ENCODE data around the gene IL1RAPL1.

DNA sequence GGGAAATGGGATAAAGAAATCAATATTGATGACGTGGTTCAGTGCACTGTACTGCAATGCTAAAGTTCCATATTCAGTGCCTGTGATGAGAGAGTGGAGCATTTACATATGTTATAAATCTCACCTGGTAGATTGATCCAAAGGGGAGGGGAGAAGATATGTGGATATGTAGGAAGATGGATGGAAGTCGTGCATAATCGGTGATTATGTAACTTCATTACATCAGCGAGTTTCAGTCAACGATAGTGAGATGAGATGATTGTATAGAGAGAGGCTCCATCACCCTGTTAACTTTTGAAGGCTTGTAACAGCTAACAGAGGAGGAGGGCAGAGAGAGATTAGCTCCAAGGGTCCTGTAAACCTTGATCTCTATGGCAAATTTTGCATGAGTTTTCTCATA lies 1.8 kb downstream of the IL1RAPL1 start:
- no peak for TF ChIP-seq POLR2AphosphoS5 (IDR thresholded peaks at IDR 0.05)
- TF ChIP-seq, protein P1, sequence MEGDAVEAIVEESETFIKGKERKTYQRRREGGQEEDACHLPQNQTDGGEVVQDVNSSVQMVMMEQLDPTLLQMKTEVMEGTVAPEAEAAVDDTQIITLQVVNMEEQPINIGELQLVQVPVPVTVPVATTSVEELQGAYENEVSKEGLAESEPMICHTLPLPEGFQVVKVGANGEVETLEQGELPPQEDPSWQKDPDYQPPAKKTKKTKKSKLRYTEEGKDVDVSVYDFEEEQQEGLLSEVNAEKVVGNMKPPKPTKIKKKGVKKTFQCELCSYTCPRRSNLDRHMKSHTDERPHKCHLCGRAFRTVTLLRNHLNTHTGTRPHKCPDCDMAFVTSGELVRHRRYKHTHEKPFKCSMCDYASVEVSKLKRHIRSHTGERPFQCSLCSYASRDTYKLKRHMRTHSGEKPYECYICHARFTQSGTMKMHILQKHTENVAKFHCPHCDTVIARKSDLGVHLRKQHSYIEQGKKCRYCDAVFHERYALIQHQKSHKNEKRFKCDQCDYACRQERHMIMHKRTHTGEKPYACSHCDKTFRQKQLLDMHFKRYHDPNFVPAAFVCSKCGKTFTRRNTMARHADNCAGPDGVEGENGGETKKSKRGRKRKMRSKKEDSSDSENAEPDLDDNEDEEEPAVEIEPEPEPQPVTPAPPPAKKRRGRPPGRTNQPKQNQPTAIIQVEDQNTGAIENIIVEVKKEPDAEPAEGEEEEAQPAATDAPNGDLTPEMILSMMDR (IDR thresholded peaks at IDR 0.05), result no peak
